Endothelial cell of umbilical vein (primary cell): ENCODE results near the gene SLC15A3. TPM values are rescaled to one million over a fixed set of nuclear protein-coding genes. Genes with fewer than 3 reads are reported as not detected.
A peak's percentile ranks its signal among the peaks of the same experiment; 100 is the strongest.

Experiments
- BruUV-seq: library from RNA; stranded (reverse); fragments of 400-500 nt; replicated peaks from 2 replicates; lab custom pipeline; 2021; lab: Mats Ljungman, UMichigan
- CTCF ChIA-PET: fragments of 300-600, 350-600 bp; sonication (Branson Sonifier 250); formaldehyde crosslinking; loops from one replicate; lab custom pipeline; 2021; ENCODE audit warnings: antibody characterized with exemption, inconsistent platforms; lab: Charles Lee
- POLR2A ChIA-PET: fragments of 300-600, 350-600 bp; sonication (Branson Sonifier 250); formaldehyde crosslinking; loops from one replicate; lab custom pipeline; 2021; ENCODE audit warnings: antibody characterized with exemption, inconsistent platforms; lab: Charles Lee
- DNase-seq: peaks from one replicate; pipeline ENCODE4 v3.0.0-alpha.2; 2011; ENCODE audit warnings: low read depth, low spot score
- FAIRE-seq: peaks from 2 replicates; lab custom pipeline; 2011; peaks lifted over from hg19 to GRCh38; lab: Jason Lieb, UNC
- H2AFZ ChIP-seq: 2 replicates; pipeline ENCODE4 v1.6.0; 2012; ENCODE audit warnings: low read depth, low read length, control low read depth, inconsistent platforms
- H3K27ac ChIP-seq: 2 replicates; pipeline ENCODE4 v1.5.1; 2011; ENCODE audit warnings: low read depth, mild to moderate bottlenecking, control low read depth, low read length, moderate library complexity; ENCODE audit not compliant: insufficient read depth
- H3K27me3 ChIP-seq, 2 experiments: 2 replicates each; pipeline versions ENCODE4 v1.6.0 to v1.6.1; 2011; ENCODE audit warnings: low read length in 2 of 2, mixed read lengths in 1 of 2; ENCODE audit not compliant: control insufficient read depth in 2 of 2, insufficient read depth in 2 of 2
- H3K36me3 ChIP-seq, 2 experiments: 2 replicates in 1 of 2; 3 replicates in 1 of 2; pipeline ENCODE4 v1.5.1; 2011; ENCODE audit warnings: low read length in 2 of 2, mild to moderate bottlenecking in 1 of 2, moderate library complexity in 1 of 2; ENCODE audit not compliant: control insufficient read depth in 2 of 2, insufficient read depth in 2 of 2; ENCODE audit errors: extremely low read depth in 1 of 2
- H3K4me1 ChIP-seq: 3 replicates; pipeline ENCODE4 v1.5.1; 2011; ENCODE audit warnings: mild to moderate bottlenecking, low read length; ENCODE audit not compliant: control insufficient read depth, insufficient read depth; ENCODE audit errors: extremely low read depth
- H3K4me2 ChIP-seq: 2 replicates; pipeline ENCODE4 v1.6.1; 2011; ENCODE audit warnings: low read length, control low read depth, mixed read lengths; ENCODE audit not compliant: insufficient read depth
- H3K4me3 ChIP-seq, 3 experiments: fragments of 200-600 bp in 1 of 3; sonication (generic), shearing (Covaris generic) in 1 of 3; replicated peaks in 1 of 3; 2 replicates each; pipeline ENCODE4 v1.5.1; 2011 to 2016; ENCODE audit warnings: control low read depth in 3 of 3, low read length in 3 of 3, mild to moderate bottlenecking in 2 of 3, inconsistent platforms in 1 of 3, low read depth in 1 of 3, moderate library complexity in 1 of 3; ENCODE audit not compliant: insufficient read depth in 1 of 3
- H3K79me2 ChIP-seq: 2 replicates; pipeline ENCODE4 v1.6.0; 2012; ENCODE audit warnings: low read length, inconsistent platforms; ENCODE audit not compliant: control insufficient read depth, insufficient read depth
- H3K9ac ChIP-seq: replicated peaks from 2 replicates; pipeline ENCODE3; 2011; ENCODE audit warnings: low read length, control low read depth; ENCODE audit not compliant: insufficient read depth; ENCODE audit errors: extremely low read depth
- H3K9me1 ChIP-seq: replicated peaks from 3 replicates; pipeline ENCODE4 v1.6.0; 2011; ENCODE audit warnings: mild to moderate bottlenecking, low read length; ENCODE audit not compliant: control insufficient read depth, insufficient read depth; ENCODE audit errors: extremely low read depth
- H3K9me3 ChIP-seq: replicated peaks from 2 replicates; pipeline ENCODE4 v1.5.1; 2012; ENCODE audit warnings: low read length, inconsistent platforms; ENCODE audit not compliant: control insufficient read depth, insufficient read depth
- H4K20me1 ChIP-seq: replicated peaks from 2 replicates; pipeline ENCODE3; 2011; ENCODE audit warnings: mild to moderate bottlenecking, low read length; ENCODE audit not compliant: control insufficient read depth, insufficient read depth; ENCODE audit errors: extremely low read depth
- EZH2 ChIP-seq: IDR thresholded peaks from 2 replicates; pipeline ENCODE4 v1.6.1; 2012; ENCODE audit warnings: borderline replicate concordance, low read depth, mild to moderate bottlenecking, moderate library complexity, low read length, inconsistent platforms; ENCODE audit not compliant: severe bottlenecking
- FOS ChIP-seq: IDR thresholded peaks from 2 replicates; pipeline ENCODE4 v1.6.1; 2011; ENCODE audit warnings: mild to moderate bottlenecking, low read length, moderate library complexity, borderline replicate concordance; ENCODE audit not compliant: insufficient read depth
- GATA2 ChIP-seq: IDR thresholded peaks from 2 replicates; pipeline ENCODE4 v1.7.0; 2011; ENCODE audit warnings: low read depth, mild to moderate bottlenecking, moderate library complexity, mixed read lengths, low read length; ENCODE audit not compliant: insufficient read length, insufficient read depth
- JUN ChIP-seq: IDR thresholded peaks from 2 replicates; pipeline ENCODE4 v1.6.1; 2011; ENCODE audit warnings: borderline replicate concordance, low read depth; ENCODE audit not compliant: insufficient read length, insufficient read depth
- MYC ChIP-seq: IDR thresholded peaks from one replicate; pipeline ENCODE4 v1.6.1; 2011; ENCODE audit warnings: mild to moderate bottlenecking, low read depth, low read length
- POLR2A ChIP-seq: IDR thresholded peaks from 2 replicates; pipeline ENCODE4 v1.6.1; 2012; ENCODE audit warnings: low read depth, mild to moderate bottlenecking, control low read depth, low read length
- POLR2AphosphoS5 ChIP-seq: IDR thresholded peaks from 2 replicates; pipeline ENCODE4 v1.6.1; 2012; ENCODE audit warnings: low read depth, mild to moderate bottlenecking, control low read depth, low read length, moderate library complexity; ENCODE audit not compliant: insufficient read depth
- dilution Hi-C: fragments of 300-500 bp; cut with MboI; formaldehyde crosslinking; loops from one replicate; pipeline ENCODE4 v1.15.0; 2019; ENCODE audit warnings: low sequenced_read_pairs; ENCODE audit not compliant: extremely low pct_ligation_motif_present
- intact Hi-C: fragments of 100-400 bp; cut with micrococcal nuclease; formaldehyde crosslinking; loops from one replicate; pipeline ENCODE4 v1.10.0; 2022
- polyA plus RNA-seq, 4 experiments: library from polyadenylated mRNA; depleted of rRNA in 3 of 4; stranded (reverse) in 3 of 4; unstranded in 1 of 4; fragments of >200 nt; gene quantifications; 2 replicates each; pipeline versions ENCODE4 v1.2.1 to v1.2.3, GENCODE V29; 2011 to 2012; ENCODE audit warnings: missing spikeins in 1 of 4
- total RNA-seq: library from RNA; stranded (reverse); gene quantifications from 2 replicates; pipeline ENCODE4 v1.2.3, GENCODE V29; 2021
- TF ChIP-seq, protein P1 (sequence below), 2 donors: IDR thresholded peaks; 1 replicate in 1 of 2; 2 replicates in 1 of 2; pipeline ENCODE4 v1.5.1; 2011; ENCODE audit warnings: low read length in 2 of 2, mild to moderate bottlenecking in 2 of 2, moderate library complexity in 2 of 2, control low read depth in 1 of 2, inconsistent platforms in 1 of 2, low read depth in 1 of 2; ENCODE audit not compliant: insufficient read depth in 1 of 2; ENCODE audit errors: extremely low read depth in 1 of 2
- TF ChIP-seq, protein P2 (sequence below): IDR thresholded peaks from 2 replicates; pipeline ENCODE4 v1.6.1; 2011; ENCODE audit not compliant: insufficient read depth, insufficient read length

SLC15A3 gene
- total and polyA plus RNA-seq, 2 donors (not counting 3 experiments of a cell fraction or from before 2014, with no cell fraction given) = 3.3 to 4.4 TPM

DNA sequence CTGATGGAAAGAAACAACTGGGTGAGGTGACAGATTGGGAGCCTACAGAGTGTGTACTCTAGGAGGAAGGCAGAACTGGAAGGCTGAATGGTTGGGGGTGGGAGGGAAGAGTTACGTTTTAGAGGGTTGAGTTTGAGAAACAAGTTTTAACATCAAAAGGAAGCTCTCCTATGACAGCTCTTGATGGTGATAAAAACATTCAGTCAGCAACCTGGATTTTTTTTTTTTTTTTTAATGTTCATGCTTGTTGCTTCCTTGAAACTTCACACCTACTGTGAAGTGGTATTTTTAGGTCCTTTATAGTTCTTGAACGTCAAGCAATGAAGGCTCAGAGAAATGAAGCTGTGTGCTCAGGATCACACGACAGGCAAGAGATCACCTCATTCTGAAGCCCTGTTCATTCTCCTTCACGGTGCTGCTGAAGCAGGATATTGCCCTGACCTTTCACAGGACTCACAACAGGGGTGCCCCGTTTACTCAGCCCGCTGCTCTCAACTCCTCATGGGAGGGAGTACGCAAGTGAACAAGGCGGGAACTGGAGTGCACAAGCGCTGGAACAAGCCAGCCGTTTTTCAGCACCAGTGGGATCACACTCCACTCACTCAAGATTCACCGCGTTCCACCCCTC is 39.6 kb downstream of the SLC15A3 start:
- peaks cover 25% of the 10 kb centered on the region for H3K4me1 ChIP-seq
- no peak for FAIRE-seq
- no TSS peak for BruUV-seq
- peak overlapping the region; percentile 96 for H2AFZ ChIP-seq
- H3K27me3 ChIP-seq = peaks cover 0 to 6% of the 10 kb centered on the region in 2 experiments
- CTCF ChIA-PET = interaction anchor here (0.6 to 4.8 kb wide), 3 partner anchors 13 to 203 kb away, joined by 3 to 32 read pairs (median 4); no protein-coding TSS in a partner anchor
- peaks cover 28% of the 10 kb centered on the region for H3K79me2 ChIP-seq
- no peaks in the 10 kb centered on the region for H3K9me3 ChIP-seq
- no peak overlapping the region for H3K9ac ChIP-seq
- H4K20me1 ChIP-seq = no peaks in the 10 kb centered on the region
- no peaks in the 10 kb centered on the region for H3K36me3 ChIP-seq
- intact Hi-C loops = loop anchor here (10.0 kb wide), 1 partner anchor 222 kb away; no protein-coding TSS in a partner anchor
- POLR2A ChIA-PET = no interaction called here
- no peak overlapping the region for H3K27ac ChIP-seq
- H3K4me2 ChIP-seq = no peak overlapping the region
- dilution Hi-C loops = no loop called here
- H3K9me1 ChIP-seq = no peaks in the 10 kb centered on the region
- H3K4me3 ChIP-seq = no peak overlapping the region
- TF ChIP-seq POLR2A (no peak), JUN (no peak), MYC (no peak), FOS (no peak), GATA2 (no peak), POLR2AphosphoS5 (no peak), EZH2 (no peak)
- TF ChIP-seq, protein P1, sequence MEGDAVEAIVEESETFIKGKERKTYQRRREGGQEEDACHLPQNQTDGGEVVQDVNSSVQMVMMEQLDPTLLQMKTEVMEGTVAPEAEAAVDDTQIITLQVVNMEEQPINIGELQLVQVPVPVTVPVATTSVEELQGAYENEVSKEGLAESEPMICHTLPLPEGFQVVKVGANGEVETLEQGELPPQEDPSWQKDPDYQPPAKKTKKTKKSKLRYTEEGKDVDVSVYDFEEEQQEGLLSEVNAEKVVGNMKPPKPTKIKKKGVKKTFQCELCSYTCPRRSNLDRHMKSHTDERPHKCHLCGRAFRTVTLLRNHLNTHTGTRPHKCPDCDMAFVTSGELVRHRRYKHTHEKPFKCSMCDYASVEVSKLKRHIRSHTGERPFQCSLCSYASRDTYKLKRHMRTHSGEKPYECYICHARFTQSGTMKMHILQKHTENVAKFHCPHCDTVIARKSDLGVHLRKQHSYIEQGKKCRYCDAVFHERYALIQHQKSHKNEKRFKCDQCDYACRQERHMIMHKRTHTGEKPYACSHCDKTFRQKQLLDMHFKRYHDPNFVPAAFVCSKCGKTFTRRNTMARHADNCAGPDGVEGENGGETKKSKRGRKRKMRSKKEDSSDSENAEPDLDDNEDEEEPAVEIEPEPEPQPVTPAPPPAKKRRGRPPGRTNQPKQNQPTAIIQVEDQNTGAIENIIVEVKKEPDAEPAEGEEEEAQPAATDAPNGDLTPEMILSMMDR (IDR thresholded peaks at IDR 0.05; ENCODE audit: extremely low read depth in 1 of 2, insufficient read depth in 1 of 2, low read depth in 1 of 2, low read length in 2 of 2) = no peak
- TF ChIP-seq, protein P2, sequence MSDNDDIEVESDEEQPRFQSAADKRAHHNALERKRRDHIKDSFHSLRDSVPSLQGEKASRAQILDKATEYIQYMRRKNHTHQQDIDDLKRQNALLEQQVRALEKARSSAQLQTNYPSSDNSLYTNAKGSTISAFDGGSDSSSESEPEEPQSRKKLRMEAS = no peak
- no peak for DNase-seq
